Right atrium auricular region (tissue), 2 donors: ENCODE data around the gene MRFAP1L1. TPM values are rescaled to one million over a fixed set of nuclear protein-coding genes. Genes with fewer than 3 reads are reported as not detected.

Experiments
- DNase-seq: peaks from one replicate; pipeline ENCODE4 v3.0.0-alpha.2; 2019; ENCODE audit warnings: low spot score
- H3K27ac ChIP-seq, 2 donors: fragments of 200-600 bp; sonication (generic); 1 replicate in 1 of 2; 2 replicates in 1 of 2; pipeline ENCODE4 v1.5.1; 2016 to 2019
- H3K27me3 ChIP-seq, 2 donors: fragments of 200-600 bp; sonication (generic); one replicate each; pipeline versions ENCODE4 v1.5.1 to v1.6.0; 2017 to 2019
- H3K36me3 ChIP-seq: fragments of 200-600 bp; sonication (generic); one replicate; pipeline ENCODE4 v1.5.1; 2016
- H3K4me1 ChIP-seq, 2 donors: fragments of 200-600 bp; sonication (generic); one replicate each; pipeline versions ENCODE4 v1.5.1 to v1.6.0; 2017 to 2019
- H3K4me3 ChIP-seq, 2 donors: fragments of 200-600 bp; sonication (generic); 1 replicate in 1 of 2; 2 replicates in 1 of 2; pipeline ENCODE4 v1.5.1; 2017 to 2019; ENCODE audit warnings: mild to moderate bottlenecking in 1 of 2, moderate library complexity in 1 of 2
- H3K9me3 ChIP-seq, 2 donors: fragments of 200-600 bp; sonication (generic); one replicate each; pipeline ENCODE4 v1.5.1; 2019
- total RNA-seq, 2 donors: library from RNA; depleted of rRNA; stranded (reverse); fragments of >200 nt; gene quantifications; one replicate each; pipeline ENCODE4 v1.1.0, GENCODE V29; 2016
- TF ChIP-seq, protein P1 (sequence below), 2 donors: fragments of 200-600 bp; sonication (generic); IDR thresholded peaks; one replicate each; pipeline ENCODE4 v1.5.1; 2019; ENCODE audit warnings: antibody characterized with exemption in 2 of 2

Gene MRFAP1L1
- total RNA-seq, 2 donors from 2014 or later, result 58.2 to 65.3 TPM

DNA sequence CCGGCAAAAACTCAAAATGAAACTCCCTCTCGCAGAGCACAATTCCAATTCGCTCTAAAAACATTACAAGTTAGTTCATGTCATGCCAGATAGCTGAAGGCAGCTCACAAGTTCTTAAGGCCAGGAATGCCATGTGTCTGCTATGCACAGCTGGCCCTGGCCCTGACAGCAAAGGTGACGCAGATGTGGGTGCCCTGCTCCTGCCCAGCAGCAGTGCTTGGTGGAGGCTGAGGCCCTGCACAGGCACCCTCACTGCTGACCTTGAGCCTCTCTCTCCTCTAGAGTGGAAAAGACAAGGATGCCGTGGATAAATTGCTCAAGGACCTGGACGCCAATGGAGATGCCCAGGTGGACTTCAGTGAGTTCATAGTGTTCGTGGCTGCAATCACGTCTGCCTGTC, 13.1 kb downstream of the MRFAP1L1 start:
- no peaks in the 10 kb centered on the region for H3K27me3 ChIP-seq
- H3K27ac ChIP-seq, result peak overlapping the region; percentile 49 to 62
- no peaks in the 10 kb centered on the region for H3K9me3 ChIP-seq
- H3K36me3 ChIP-seq, result peaks cover 7% of the 10 kb centered on the region
- no peak for DNase-seq
- TF ChIP-seq, protein P1, sequence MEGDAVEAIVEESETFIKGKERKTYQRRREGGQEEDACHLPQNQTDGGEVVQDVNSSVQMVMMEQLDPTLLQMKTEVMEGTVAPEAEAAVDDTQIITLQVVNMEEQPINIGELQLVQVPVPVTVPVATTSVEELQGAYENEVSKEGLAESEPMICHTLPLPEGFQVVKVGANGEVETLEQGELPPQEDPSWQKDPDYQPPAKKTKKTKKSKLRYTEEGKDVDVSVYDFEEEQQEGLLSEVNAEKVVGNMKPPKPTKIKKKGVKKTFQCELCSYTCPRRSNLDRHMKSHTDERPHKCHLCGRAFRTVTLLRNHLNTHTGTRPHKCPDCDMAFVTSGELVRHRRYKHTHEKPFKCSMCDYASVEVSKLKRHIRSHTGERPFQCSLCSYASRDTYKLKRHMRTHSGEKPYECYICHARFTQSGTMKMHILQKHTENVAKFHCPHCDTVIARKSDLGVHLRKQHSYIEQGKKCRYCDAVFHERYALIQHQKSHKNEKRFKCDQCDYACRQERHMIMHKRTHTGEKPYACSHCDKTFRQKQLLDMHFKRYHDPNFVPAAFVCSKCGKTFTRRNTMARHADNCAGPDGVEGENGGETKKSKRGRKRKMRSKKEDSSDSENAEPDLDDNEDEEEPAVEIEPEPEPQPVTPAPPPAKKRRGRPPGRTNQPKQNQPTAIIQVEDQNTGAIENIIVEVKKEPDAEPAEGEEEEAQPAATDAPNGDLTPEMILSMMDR (IDR thresholded peaks at IDR 0.05), result no peak
- H3K4me3 ChIP-seq, result no peak overlapping the region
- peaks cover 0 to 29% of the 10 kb centered on the region in 2 donors for H3K4me1 ChIP-seq

DNA sequence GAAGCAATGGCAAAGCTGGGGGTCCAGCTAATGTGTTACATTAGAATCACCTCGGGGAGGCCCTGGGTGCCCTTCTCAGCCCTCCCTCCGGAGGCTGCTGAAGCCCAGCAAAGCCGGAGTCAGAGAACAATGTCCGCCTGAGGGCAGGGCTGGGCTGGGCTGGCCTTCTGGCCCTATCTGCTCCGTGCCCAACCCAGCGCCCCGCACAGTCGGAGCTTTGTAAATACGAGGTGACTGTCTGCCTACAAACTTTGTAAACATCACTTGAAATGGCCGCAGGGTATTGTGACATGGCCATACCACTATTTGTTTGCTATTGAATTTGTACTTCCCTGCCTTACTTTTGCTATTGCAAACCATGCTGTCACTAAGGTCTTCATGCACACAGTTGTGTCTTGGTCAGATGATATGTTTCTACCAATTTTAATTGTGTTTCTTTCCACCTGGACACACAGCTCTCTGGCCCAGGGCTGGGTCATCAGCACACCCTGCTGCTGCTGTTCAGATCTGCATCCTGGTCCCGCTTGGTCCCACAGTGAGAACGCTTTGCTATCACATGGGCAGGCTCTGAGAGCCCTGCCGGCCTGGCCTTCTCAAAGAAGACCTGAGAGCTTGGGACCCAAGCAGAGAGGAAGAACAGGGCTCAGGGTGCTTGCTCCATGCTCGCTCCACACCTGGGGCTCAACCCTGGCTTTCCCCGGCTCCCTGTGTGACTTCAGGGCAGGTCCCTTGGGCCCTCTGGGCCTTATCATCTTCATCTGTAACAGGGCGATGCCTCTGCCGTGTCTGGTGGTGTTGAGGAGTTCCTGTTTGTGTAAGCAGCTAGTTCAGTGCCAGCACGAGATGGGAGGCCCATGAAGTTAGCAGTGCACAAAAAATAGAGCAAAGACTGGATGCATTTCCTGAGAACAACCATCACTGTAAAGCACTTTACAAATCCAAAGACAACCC, 13.7 kb downstream of the MRFAP1L1 start:
- TF ChIP-seq, protein P1 (IDR thresholded peaks at IDR 0.05), result no peak
- no peaks in the 10 kb centered on the region for H3K9me3 ChIP-seq
- peaks cover 7% of the 10 kb centered on the region for H3K36me3 ChIP-seq
- H3K4me1 ChIP-seq, result peaks cover 0 to 29% of the 10 kb centered on the region in 2 donors
- H3K27me3 ChIP-seq, result no peaks in the 10 kb centered on the region
- no peak for DNase-seq
- peak overlapping the region; percentile 49 to 62 for H3K27ac ChIP-seq
- no peak overlapping the region for H3K4me3 ChIP-seq

DNA sequence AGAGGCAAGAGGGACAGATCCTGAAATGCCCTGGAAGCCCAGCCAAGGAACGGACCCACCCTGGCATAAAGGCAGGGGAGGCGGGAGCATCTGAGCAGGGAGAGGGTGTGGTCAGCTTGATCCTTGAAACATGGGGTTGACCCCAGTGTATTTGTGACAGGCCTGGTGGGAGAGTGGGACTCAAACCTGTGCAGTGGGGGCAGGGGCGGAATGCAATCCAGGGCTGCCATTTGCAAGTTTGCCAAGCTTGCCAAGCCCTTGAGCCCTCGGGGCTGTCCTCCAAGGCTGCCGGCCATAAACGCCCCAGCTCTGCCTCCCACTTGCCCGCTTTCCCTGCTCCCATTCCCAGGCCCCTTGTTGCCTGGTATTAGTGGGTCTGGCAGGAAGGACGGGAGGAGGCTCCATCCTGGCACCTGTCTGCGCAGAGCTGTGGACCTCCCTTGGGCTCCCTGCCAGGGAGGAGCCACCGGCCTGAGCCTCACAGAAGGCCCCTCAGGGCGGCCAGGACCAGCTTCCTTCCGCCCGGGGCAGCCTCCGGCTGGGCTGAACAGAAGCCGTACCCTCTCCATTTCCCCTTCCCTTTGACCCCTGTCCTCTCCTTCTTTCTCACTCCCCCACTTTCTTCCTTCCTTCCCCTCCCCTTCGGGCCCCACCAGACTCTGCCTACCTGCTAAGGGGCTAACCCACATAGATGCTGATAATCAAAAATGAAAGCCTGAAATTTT, 15.3 kb downstream of the MRFAP1L1 start:
- TF ChIP-seq, protein P1 (IDR thresholded peaks at IDR 0.05), result no peak
- Histone ChIP-seq H3K4me3 (no peak overlapping the region), H3K9me3 (no peaks in the 10 kb centered on the region), H3K27me3 (no peaks in the 10 kb centered on the region), H3K4me1 (peaks cover 0 to 29% of the 10 kb centered on the region in 2 donors), H3K27ac (no peak overlapping the region), H3K36me3 (no peaks in the 10 kb centered on the region)
- DNase-seq, result no peak

DNA sequence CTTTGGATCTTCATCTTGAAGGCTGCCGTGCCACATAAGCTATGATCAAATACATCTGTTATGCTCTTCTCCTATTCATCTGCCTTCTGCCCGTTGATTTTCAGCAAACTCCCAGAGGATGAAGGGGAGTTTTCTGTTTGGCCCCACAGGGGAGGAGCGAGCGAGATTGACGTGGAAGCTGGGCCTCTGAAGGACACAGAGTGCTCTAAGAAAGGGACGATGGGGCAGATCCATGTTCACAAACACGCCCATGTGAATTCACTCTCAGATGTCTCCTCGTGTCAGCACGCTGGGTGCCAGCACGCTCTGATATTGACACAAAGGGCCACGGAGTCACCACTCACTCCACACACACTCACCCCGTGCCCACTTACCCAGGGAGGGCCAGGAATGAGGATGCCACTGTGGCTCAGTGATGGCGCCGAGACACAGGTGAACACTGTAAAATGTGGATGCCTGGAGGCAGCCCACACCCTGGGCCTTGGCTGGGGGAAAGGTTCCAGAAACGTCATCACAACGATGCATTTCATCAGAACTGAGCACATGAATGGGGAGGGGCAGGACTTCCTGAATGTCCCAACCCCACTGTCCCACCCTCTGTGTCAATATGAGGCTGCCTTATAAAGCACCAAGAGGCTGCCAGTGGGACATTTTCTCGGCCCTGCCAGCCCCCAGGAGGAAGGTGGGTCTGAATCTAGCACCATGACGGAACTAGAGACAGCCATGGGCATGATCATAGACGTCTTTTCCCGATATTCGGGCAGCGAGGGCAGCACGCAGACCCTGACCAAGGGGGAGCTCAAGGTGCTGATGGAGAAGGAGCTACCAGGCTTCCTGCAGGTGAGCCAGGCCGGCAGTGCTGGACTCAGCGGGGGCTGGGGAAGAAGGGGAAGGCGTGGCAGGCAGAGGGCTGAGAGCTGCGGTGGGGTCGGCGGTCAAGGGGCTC, 16.2 kb downstream of the MRFAP1L1 start, which contains the start of gene S100P:
TSS of gene S100P (plus strand) at position 648 of the 946 bp plus-strand sequence. CDS start at position 703, 55 bp downstream.
- H3K27ac ChIP-seq, result no peak within 1 kb of the TSS
- no peaks in the 10 kb centered on the region for H3K9me3 ChIP-seq
- DNase-seq, result no peak
- no peaks in the 10 kb centered on the region for H3K36me3 ChIP-seq
- TF ChIP-seq, protein P1 (IDR thresholded peaks at IDR 0.05), result no peak
- no peaks in the 10 kb centered on the region for H3K27me3 ChIP-seq
- no peak within 1 kb of the TSS for H3K4me3 ChIP-seq
- H3K4me1 ChIP-seq, result peaks cover 0 to 36% of the 10 kb centered on the region in 2 donors

DNA sequence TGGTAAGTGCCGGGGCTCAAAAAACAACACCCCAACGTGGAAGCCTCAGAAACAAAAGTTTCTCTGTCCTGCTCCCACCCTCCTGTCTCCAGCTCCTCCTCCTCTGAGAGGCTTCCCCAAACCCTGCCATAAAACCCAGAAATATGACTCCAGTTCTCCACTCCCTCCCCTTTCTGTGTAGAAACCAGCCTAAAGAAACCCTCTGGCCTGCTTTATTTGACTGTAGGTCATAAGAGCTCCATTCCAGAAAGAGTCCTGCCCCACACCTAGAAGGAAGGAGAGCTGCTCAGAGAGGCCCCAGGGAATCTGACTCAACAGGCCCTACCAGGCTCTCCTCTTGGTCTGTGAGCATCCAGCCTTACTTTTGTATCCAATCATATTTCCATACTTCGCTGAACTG, 16.9 kb downstream of the MRFAP1L1 start:
- DNase-seq, result no peak
- Histone ChIP-seq H3K9me3 (no peaks in the 10 kb centered on the region), H3K4me1 (peaks cover 0 to 40% of the 10 kb centered on the region in 2 donors), H3K27ac (no peak overlapping the region), H3K27me3 (no peaks in the 10 kb centered on the region), H3K4me3 (no peak overlapping the region), H3K36me3 (no peaks in the 10 kb centered on the region)
- TF ChIP-seq, protein P1 (IDR thresholded peaks at IDR 0.05), result no peak
